GM19455 (cell line): ENCODE data around the gene VSTM2L.

ENCODE experiments used
- ATAC-seq: cut with Tn5 transposase; IDR thresholded peaks from one replicate; pipeline ENCODE4 v1.9.1; 2021; ENCODE audit not compliant: unreplicated experiment

Gene VSTM2L

GRCh38 chr20:37878835-37879599 lies 23.9 kb upstream of the VSTM2L start:
- ATAC-seq, result no peak

GRCh38 chr20:37879843-37880242 lies 23.1 kb upstream of the VSTM2L start:
- no peak for ATAC-seq

DNA sequence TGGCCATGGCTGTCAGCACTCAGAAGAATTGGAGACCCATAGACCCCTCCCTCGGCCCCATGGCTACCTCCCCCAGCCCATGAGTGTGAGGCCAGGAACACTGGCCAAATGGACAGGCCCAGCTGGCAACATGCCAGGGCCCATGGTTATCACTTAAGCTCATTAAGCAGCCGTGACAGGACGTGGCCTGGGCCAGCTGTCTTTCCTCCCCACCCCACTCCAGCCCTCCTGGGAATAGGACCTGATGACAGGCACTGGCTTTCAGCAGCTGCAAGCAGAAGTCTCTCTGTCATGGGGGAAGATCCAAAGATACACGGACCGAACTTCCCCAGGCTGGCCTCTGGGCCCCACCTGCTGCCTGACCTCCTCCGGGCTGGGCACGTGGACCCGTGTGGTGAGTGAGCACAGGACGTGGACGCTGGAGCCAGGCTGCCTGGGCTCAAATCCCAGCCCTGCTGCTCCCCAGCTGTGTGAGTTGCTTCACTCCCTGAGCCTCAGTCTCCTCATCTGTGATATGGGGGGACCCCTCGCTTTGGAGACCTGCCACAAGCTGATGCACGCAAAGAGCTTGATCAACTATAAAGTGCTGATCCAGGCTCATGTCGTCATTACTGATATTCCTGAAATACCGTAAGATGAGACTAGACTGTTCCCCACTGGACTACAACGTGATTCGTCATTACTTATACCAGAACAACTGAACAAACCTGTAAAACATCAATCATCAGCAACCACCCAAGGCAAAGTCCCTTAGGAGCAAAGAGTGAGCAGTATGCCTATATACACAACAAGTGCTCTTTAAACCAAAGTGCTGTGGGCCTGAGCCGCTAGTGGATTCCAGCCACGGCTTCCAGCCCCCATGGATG lies 22.0 kb upstream of the VSTM2L start:
- no peak for ATAC-seq

- no peak for ATAC-seq
These were observed 21.2 kb upstream of the VSTM2L start for GRCh38 chr20:37881601-37882343.

DNA sequence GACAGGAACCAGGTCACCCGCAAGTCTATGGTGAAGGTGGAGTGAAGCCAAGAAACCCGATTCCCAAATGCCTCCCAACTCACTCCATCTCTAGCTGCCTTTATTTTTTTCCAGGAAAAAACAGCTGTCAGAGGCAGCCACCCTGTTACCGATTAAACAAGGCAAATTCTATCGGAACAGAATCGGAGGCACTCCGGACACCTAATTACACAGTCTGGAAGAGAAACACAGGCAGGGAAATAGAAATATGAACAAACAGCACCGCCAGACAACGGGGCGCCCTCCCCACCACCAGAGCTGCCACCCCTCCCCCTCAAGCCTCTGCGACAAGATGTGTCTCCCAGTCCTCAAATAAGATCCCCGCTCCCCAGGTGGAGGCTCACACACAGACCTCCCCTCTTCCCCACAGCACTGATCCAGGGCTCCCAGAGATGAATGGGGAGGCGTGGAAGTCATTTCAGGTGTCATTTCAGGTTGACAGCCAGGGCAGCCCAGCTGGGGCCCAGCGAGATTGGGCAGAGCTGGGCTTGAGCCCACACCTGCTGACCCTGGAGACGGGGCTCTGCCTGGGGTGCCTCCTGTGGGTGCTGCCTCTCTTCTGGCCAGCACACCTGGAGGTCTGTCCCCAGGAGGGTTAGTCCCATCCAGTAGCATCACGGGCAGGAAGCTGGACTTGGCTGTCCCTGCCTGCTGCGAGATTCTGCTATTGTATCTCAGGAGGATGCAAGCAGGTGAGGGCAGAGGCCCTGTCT lies 19.8 kb upstream of the VSTM2L start:
- ATAC-seq, result no peak

DNA sequence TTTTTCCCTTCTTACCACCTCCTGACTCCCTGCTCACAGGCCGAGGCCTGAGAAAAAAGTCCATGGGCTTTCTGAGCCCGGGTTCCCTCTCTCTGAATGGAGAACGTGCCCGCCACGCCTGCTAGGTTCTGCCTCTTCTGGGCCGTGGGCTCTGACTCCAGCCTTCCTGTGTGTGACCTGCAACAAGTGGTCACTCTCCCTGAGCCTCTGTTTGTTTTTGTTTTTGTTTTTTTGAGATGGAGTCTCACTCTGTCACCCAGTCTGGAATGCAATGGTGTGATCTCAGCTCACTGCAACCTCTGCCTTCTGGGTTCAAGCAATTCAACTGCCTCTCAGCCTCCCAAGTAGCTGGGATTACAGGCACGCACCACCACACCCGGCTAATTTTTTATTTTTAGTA lies 17.9 kb upstream of the VSTM2L start:
- ATAC-seq, result no peak

GRCh38 chr20:37885593-37886503 lies 17.1 kb upstream of the VSTM2L start:
- ATAC-seq, result no peak

DNA sequence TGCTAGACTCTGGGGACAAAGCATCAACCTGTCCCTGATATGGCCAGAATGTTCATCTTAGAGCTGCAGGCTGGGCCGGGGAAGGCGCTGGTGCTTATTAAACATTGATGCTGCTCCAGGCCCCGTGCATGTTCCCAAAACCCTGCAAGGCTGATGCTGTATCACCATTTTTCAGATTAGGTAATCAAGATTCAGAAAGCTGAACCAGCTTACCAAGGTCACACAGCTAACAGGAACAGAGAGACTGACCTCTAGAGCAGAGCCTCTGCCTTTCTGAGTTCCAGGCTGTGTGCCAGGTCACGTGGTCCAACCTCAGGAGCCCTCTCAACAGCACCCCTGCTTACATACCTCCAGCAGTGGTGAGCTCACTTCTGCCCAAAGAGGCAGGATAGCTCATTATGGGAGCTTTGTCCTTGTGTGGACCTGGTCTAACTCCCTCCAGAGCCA lies 16.1 kb upstream of the VSTM2L start:
- ATAC-seq, result no peak

- ATAC-seq, result no peak
These were observed 14.3 kb upstream of the VSTM2L start for GRCh38 chr20:37888641-37889040.

DNA sequence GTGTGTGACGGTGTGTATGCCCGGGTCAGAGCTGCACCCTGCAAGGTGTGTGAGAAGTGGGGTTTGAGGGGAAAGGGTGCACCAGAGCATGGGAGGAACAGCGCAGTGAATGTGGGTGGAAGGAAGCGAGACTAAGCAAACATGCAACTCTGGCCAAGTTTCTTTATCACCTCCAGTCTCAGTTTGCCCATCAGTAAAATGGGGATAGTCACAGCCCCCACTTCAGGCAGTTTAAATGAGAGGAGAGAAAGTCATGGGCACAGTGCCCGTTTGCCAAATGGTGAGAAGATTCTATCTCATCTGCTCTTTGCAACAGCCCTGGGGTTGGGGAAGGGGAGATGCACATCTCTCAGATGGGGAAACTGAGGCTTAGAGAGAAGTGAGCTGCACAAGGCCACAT lies 12.8 kb upstream of the VSTM2L start:
- ATAC-seq, result no peak

- ATAC-seq, result no peak
These were observed 12.3 kb upstream of the VSTM2L start for GRCh38 chr20:37890643-37891042.

DNA sequence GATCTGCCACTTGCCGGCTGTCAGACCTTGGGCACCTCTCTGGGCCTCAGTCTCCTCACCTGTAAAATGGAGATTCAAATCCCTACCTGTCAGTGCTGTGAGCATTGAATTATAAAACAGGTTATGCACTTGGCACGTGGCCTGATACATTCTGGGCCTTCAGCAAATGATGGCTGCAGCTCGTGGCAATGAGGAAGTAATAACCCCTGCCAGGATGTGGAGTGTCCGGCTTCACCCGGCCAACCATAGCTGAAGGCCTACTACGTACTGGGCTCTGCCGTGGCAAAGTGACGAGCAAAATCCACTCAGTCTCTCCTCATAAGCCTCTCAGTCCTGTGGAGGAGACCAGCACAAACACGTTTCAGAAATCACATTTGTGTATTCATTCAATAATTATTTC lies 10.9 kb upstream of the VSTM2L start:
- no peak for ATAC-seq

GRCh38 chr20:37893566-37894241 lies 9.2 kb upstream of the VSTM2L start:
- no peak for ATAC-seq

- no peak for ATAC-seq
These were observed 8.5 kb upstream of the VSTM2L start for GRCh38 chr20:37894454-37894853.

DNA sequence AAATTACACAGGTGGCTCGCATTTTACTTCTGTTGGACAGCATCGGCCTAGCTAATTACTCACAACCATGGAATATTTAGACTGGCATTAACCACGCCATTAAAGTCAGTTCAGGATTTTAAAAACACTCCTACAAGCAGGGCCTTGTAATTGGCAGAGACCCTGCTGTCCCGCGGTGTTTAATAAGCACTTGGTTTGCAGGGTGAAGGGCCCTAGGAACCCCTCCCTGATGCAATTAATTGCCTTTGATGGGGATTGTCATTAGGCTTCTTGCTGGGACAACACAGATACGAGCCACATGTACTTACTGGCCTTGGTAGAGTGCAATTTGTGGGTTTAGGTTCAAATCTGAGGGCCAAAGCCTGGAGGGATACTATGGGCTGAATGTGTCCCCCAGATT lies 7.8 kb upstream of the VSTM2L start:
- ATAC-seq, result no peak

GRCh38 chr20:37896932-37897548 lies 5.9 kb upstream of the VSTM2L start:
- no peak for ATAC-seq

DNA sequence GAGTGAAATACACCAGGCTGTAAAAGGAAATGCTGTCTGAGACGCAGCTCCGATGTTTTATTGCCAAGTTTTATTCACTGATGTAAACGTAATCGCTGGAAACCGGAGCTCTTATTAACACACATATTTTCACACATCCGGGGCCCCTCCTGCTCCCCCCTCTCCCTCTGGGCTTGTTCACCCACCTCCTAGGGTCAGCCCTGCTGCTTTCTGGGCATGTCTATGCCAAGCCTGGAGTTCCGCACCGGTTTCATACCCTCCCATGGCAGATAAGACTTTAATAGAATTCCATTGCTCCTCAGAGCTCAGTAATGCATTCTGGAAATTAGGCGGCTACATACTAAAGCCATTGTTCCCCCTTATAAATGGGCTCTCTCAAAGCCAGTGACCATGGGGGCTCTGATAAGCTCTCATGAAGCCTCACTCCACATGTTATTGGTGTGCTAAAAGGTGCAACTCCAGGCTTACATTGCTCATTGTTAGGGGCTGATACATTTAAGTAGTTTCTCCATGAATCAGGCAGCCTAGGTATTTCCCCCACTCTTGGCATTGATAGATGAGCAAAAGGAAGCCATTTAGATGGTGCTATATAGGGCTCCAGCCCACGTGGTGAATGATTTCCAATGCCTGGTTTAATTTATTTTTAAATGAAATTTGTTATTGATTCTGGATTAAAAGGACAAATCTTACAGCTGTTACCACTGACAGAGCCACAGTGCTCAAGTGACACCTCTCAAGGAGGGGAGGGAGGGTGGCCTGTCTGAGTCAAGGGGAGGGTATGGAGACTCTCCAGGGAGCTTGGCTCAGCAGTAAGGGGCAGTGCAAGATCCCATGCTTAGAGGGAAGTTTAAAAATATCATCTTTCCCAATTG lies 4.5 kb upstream of the VSTM2L start:
- ATAC-seq, result no peak
